ENCODE measurements around the gene DUSP10.

The DUSP10 gene

GRCh38 chr1:221664253-221664652 is 77.6 kb downstream of the DUSP10 start:
- Mint-ChIP-seq H3K4me1 (no peaks in the 10 kb centered on the region), H3K4me3 (no peak overlapping the region), H3K27ac (ENCODE audit: low read depth) (no peak overlapping the region), H3K9me3 (no peaks in the 10 kb centered on the region), H3K36me3 (ENCODE audit: insufficient read depth) (peaks cover 1% of the 10 kb centered on the region), H3K27me3 (peaks cover 19% of the 10 kb centered on the region)
- DNase-seq (ENCODE audit: low spot score in 2 of 2) (no peak), ATAC-seq (replicated peaks; ENCODE audit: extremely low read depth, poor library complexity, severe bottlenecking) (no peak)

- ATAC-seq (replicated peaks; ENCODE audit: extremely low read depth, poor library complexity, severe bottlenecking) (no peak), DNase-seq (ENCODE audit: low spot score in 2 of 2) (no peak)
- no peak overlapping the region for H3K27ac Mint-ChIP-seq (ENCODE audit: low read depth)
- H3K4me1 Mint-ChIP-seq, result no peaks in the 10 kb centered on the region
- no peaks in the 10 kb centered on the region for H3K9me3 Mint-ChIP-seq
- peaks cover 12% of the 10 kb centered on the region for H3K27me3 Mint-ChIP-seq
- peaks cover 1% of the 10 kb centered on the region for H3K36me3 Mint-ChIP-seq (ENCODE audit: insufficient read depth)
- no peak overlapping the region for H3K4me3 Mint-ChIP-seq
These were observed 78.6 kb downstream of the DUSP10 start for GRCh38 chr1:221663321-221663720.

GRCh38 chr1:221655766-221656305 is 86.1 kb downstream of the DUSP10 start:
- no peaks in the 10 kb centered on the region for H3K27me3 Mint-ChIP-seq
- peaks cover 3% of the 10 kb centered on the region for H3K36me3 Mint-ChIP-seq (ENCODE audit: insufficient read depth)
- DNase-seq (ENCODE audit: low spot score in 2 of 2) (no peak), ATAC-seq (replicated peaks; ENCODE audit: extremely low read depth, poor library complexity, severe bottlenecking) (no peak)
- H3K27ac Mint-ChIP-seq (ENCODE audit: low read depth), result no peak overlapping the region
- H3K4me1 Mint-ChIP-seq, result no peaks in the 10 kb centered on the region
- H3K4me3 Mint-ChIP-seq, result no peak overlapping the region
- H3K9me3 Mint-ChIP-seq, result no peaks in the 10 kb centered on the region
